ENCODE measurements around the gene PDRG1. TPM values are rescaled to one million over a fixed set of nuclear protein-coding genes. Genes with fewer than 3 reads are reported as not detected.
"Not testable (repeated sequence)": the region's sequence is repeated elsewhere in the genome, so short reads cannot be mapped to it uniquely, and the experiment has no call there.

PDRG1 gene
- total RNA-seq, 1 experiment from 2014 or later: 6.2 TPM

GRCh38 chr20:31926493-31926892, 25.4 kb downstream of the PDRG1 start:
- DNase-seq (ENCODE audit: low spot score): no peak

GRCh38 chr20:31925631-31926030, 26.2 kb downstream of the PDRG1 start:
- no peak for DNase-seq (ENCODE audit: low spot score)

GRCh38 chr20:31924561-31924960, 27.3 kb downstream of the PDRG1 start:
- no peak for DNase-seq (ENCODE audit: low spot score)

- no peak for DNase-seq (ENCODE audit: low spot score)
These were observed 28.2 kb downstream of the PDRG1 start for GRCh38 chr20:31923388-31924331.

GRCh38 chr20:31922588-31922987, 29.3 kb downstream of the PDRG1 start:
- DNase-seq (ENCODE audit: low spot score): no peak

GRCh38 chr20:31922181-31922580, 29.7 kb downstream of the PDRG1 start:
- no peak for DNase-seq (ENCODE audit: low spot score)

GRCh38 chr20:31921480-31921879, 30.4 kb downstream of the PDRG1 start:
- not testable (repeated sequence) for DNase-seq (ENCODE audit: low spot score)

- DNase-seq (ENCODE audit: low spot score): no peak
These were observed 31.5 kb downstream of the PDRG1 start for GRCh38 chr20:31920275-31920855.

GRCh38 chr20:31919410-31920155, 32.3 kb downstream of the PDRG1 start:
- DNase-seq (ENCODE audit: low spot score): no peak

- DNase-seq (ENCODE audit: low spot score): no peak
These were observed 33.3 kb downstream of the PDRG1 start for GRCh38 chr20:31918466-31919105.

- DNase-seq (ENCODE audit: low spot score): not testable (repeated sequence)
These were observed 33.9 kb downstream of the PDRG1 start for GRCh38 chr20:31917962-31918412.

GRCh38 chr20:31916708-31917107, 35.1 kb downstream of the PDRG1 start:
- no peak for DNase-seq (ENCODE audit: low spot score)

GRCh38 chr20:31915491-31916280, 36.2 kb downstream of the PDRG1 start:
- DNase-seq (ENCODE audit: low spot score): no peak

GRCh38 chr20:31914170-31914569, 37.7 kb downstream of the PDRG1 start:
- no peak for DNase-seq (ENCODE audit: low spot score)

- no peak for DNase-seq (ENCODE audit: low spot score)
These were observed 38.3 kb downstream of the PDRG1 start for GRCh38 chr20:31913431-31914157.

- DNase-seq (ENCODE audit: low spot score): no peak
These were observed 41.6 kb downstream of the PDRG1 start for GRCh38 chr20:31910071-31910803.

- DNase-seq (ENCODE audit: low spot score): no peak
These were observed 42.4 kb downstream of the PDRG1 start for GRCh38 chr20:31909253-31910070.

GRCh38 chr20:31908424-31908823, 43.4 kb downstream of the PDRG1 start:
- no peak for DNase-seq (ENCODE audit: low spot score)

GRCh38 chr20:31908016-31908415, 43.8 kb downstream of the PDRG1 start:
- DNase-seq (ENCODE audit: low spot score): no peak
